ENCODE results near the gene TOE1. TPM values are rescaled to one million over a fixed set of nuclear protein-coding genes. Genes with fewer than 3 reads are reported as not detected.
"Not testable (repeated sequence)": the region's sequence is repeated elsewhere in the genome, so short reads cannot be mapped to it uniquely, and the experiment has no call there.

The TOE1 gene
- total and polyA plus RNA-seq, 9 of the 15 experiments (the other 6 are each of a cell fraction or from before 2014, with no cell fraction given): 32.1 to 85.7 (median 38.0) TPM

DNA sequence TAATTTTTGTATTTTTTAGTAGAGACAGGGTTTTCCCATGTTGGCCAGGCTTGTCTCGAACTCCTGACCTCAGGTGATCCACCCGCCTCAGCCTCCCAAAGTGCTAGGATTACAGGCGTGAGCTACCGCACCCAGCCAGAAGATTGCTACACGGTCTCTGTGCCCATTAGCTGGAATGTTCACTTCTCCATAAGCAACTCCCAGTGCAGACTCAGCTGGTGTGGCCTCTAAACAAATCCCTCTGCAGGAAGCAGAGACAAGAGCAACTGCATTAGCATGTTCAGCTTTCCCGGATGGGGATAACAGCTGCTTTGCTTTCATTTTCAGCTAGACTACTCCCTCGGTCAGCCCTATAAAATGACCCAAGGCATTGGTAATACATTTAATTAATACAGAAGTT, 21.0 kb downstream of the TOE1 start:
- H4K20me1 ChIP-seq (replicated peaks; ENCODE audit: control insufficient read depth, insufficient read depth, low read length); H3K9me3 ChIP-seq (replicated peaks; ENCODE audit: control insufficient read depth, insufficient read depth, low read depth, low read length); FAIRE-seq; H3K4me3 ChIP-seq; DNase-seq (ENCODE audit: extremely low read depth in 1 of 4, low spot score in 3 of 4); H2AFZ ChIP-seq (ENCODE audit: low read depth, low read length); in situ Hi-C loops (cut with MboI); H3K36me3 ChIP-seq (ENCODE audit: control insufficient read depth, insufficient read depth, low read length); H3K27me3 ChIP-seq (ENCODE audit: control insufficient read depth in 2 of 2, insufficient read depth in 2 of 2, low read length in 2 of 2); H3K4me2 ChIP-seq (ENCODE audit: insufficient read depth, low read length); BruUV-seq (replicated peaks); H3K79me2 ChIP-seq (ENCODE audit: control insufficient read depth, insufficient read depth, low read length); ATAC-seq; H3K27ac ChIP-seq (ENCODE audit: extremely low read depth, low read depth, low read length); H3K9me1 ChIP-seq (ENCODE audit: control insufficient read depth, insufficient read depth, low read length); H3K4me1 ChIP-seq (replicated peaks in 1 of 2; ENCODE audit: control insufficient read depth in 2 of 2, insufficient read depth in 2 of 2, low read length in 2 of 2): not testable (repeated sequence)
- POLR2A ChIA-PET: interaction anchor here (0.9 to 15.6 kb wide), 2 partner anchors 9 to 16 kb away, joined by 3 to 226 read pairs; partner anchors contain the start of genes MUTYH and TOE1
- intact Hi-C loops (cut with micrococcal nuclease): loop anchor here (1.0 to 2.0 kb wide), 2 partner anchors 132 to 210 kb away; no protein-coding TSS in a partner anchor
- CTCF ChIA-PET (ENCODE audit: low intra/inter-chr PET ratio): interaction anchor here (0.6 to 5.4 kb wide), 3 partner anchors 57 to 209 kb away, joined by 3 to 106 read pairs (median 13); partner anchors contain the start of gene TESK2
- TF ChIP-seq ETV1 (tag; conservative IDR thresholded peaks at IDR 0.05; ENCODE audit: low read depth): peak; percentile 12; the same call in 1 of the 2 replicates
- TF ChIP-seq, protein P1, sequence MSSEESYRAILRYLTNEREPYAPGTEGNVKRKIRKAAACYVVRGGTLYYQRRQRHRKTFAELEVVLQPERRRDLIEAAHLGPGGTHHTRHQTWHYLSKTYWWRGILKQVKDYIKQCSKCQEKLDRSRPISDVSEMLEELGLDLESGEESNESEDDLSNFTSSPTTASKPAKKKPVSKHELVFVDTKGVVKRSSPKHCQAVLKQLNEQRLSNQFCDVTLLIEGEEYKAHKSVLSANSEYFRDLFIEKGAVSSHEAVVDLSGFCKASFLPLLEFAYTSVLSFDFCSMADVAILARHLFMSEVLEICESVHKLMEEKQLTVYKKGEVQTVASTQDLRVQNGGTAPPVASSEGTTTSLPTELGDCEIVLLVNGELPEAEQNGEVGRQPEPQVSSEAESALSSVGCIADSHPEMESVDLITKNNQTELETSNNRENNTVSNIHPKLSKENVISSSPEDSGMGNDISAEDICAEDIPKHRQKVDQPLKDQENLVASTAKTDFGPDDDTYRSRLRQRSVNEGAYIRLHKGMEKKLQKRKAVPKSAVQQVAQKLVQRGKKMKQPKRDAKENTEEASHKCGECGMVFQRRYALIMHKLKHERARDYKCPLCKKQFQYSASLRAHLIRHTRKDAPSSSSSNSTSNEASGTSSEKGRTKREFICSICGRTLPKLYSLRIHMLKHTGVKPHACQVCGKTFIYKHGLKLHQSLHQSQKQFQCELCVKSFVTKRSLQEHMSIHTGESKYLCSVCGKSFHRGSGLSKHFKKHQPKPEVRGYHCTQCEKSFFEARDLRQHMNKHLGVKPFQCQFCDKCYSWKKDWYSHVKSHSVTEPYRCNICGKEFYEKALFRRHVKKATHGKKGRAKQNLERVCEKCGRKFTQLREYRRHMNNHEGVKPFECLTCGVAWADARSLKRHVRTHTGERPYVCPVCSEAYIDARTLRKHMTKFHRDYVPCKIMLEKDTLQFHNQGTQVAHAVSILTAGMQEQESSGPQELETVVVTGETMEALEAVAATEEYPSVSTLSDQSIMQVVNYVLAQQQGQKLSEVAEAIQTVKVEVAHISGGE (CRISPR knock-in tag; IDR thresholded peaks at IDR 0.05): peak in 1 of 3 experiments; percentile 67; a peak in 2 of 6 replicates
- H3K9ac ChIP-seq (ENCODE audit: insufficient read depth in 1 of 2, low read depth in 2 of 2, low read length in 2 of 2): peak overlapping the region in 1 of 2 experiments; percentile 10; a peak in 1 of 4 replicates
- 68% methylated on average over 7 of the region's 7 CpGs for WGBS (ENCODE audit: insufficient coverage, low coverage, missing lambda C conversion rate)

Measured in K562 (cell line).